H1 (cell line): ENCODE measurements around the gene IL6R. TPM values are rescaled to one million over a fixed set of nuclear protein-coding genes. Genes with fewer than 3 reads are reported as not detected.

Source experiments
- E2F6 ChIP-seq: IDR thresholded peaks from 2 replicates; pipeline ENCODE4 v1.6.1; 2012; ENCODE audit warnings: inconsistent platforms
- EZH2 ChIP-seq: fragments of 200-600 bp; sonication (generic); IDR thresholded peaks from 2 replicates; pipeline ENCODE4 v1.7.1; 2012; ENCODE audit warnings: low read depth, mild to moderate bottlenecking, moderate library complexity, low read length, inconsistent platforms; ENCODE audit not compliant: severe bottlenecking
- JUN ChIP-seq: IDR thresholded peaks from 2 replicates; pipeline ENCODE4 v1.6.1; 2011; ENCODE audit warnings: low read depth, mild to moderate bottlenecking, improper control_type of control experiment, low read length
- TBP ChIP-seq: IDR thresholded peaks from 2 replicates; pipeline ENCODE4 v1.6.1; 2011; ENCODE audit warnings: low read depth, low read length, improper control_type of control experiment
- polyA plus RNA-seq, 7 experiments: library from polyadenylated mRNA; depleted of rRNA in 3 of 7; stranded (reverse) in 5 of 7; unstranded in 2 of 7; fragments of >200 nt in 5 of 7; fragments of 200-250 nt in 2 of 7; gene quantifications; 1 replicate in 5 of 7; 2 replicates in 1 of 7; 4 replicates in 1 of 7; pipeline versions ENCODE4 v1.2.1 to v1.2.3, GENCODE V29; 2011 to 2013; ENCODE audit warnings: missing spikeins in 2 of 7, mixed read lengths in 2 of 7
- total RNA-seq: library from RNA; stranded (reverse); fragmentation: NEBNext Ultra II Directional; extraction: Animal tissue kit (Norgen Biotek cat#: 25700); gene quantifications from 2 replicates; pipeline ENCODE4 v1.2.1, GENCODE V29; 2021
- TF ChIP-seq, protein P1 (sequence below): fragments of 300-600 bp; sonication (generic); IDR thresholded peaks from 2 replicates; pipeline ENCODE4 v1.7.1; 2012; ENCODE audit warnings: low read length, moderate library complexity, mild to moderate bottlenecking, inconsistent platforms; ENCODE audit not compliant: insufficient replicate concordance

The IL6R gene
- total and polyA plus RNA-seq, 2 of the 8 experiments (the other 6 are each of a cell fraction or from before 2014, with no cell fraction given) = 2.3 to 3.0 TPM

- TF ChIP-seq, protein P1, sequence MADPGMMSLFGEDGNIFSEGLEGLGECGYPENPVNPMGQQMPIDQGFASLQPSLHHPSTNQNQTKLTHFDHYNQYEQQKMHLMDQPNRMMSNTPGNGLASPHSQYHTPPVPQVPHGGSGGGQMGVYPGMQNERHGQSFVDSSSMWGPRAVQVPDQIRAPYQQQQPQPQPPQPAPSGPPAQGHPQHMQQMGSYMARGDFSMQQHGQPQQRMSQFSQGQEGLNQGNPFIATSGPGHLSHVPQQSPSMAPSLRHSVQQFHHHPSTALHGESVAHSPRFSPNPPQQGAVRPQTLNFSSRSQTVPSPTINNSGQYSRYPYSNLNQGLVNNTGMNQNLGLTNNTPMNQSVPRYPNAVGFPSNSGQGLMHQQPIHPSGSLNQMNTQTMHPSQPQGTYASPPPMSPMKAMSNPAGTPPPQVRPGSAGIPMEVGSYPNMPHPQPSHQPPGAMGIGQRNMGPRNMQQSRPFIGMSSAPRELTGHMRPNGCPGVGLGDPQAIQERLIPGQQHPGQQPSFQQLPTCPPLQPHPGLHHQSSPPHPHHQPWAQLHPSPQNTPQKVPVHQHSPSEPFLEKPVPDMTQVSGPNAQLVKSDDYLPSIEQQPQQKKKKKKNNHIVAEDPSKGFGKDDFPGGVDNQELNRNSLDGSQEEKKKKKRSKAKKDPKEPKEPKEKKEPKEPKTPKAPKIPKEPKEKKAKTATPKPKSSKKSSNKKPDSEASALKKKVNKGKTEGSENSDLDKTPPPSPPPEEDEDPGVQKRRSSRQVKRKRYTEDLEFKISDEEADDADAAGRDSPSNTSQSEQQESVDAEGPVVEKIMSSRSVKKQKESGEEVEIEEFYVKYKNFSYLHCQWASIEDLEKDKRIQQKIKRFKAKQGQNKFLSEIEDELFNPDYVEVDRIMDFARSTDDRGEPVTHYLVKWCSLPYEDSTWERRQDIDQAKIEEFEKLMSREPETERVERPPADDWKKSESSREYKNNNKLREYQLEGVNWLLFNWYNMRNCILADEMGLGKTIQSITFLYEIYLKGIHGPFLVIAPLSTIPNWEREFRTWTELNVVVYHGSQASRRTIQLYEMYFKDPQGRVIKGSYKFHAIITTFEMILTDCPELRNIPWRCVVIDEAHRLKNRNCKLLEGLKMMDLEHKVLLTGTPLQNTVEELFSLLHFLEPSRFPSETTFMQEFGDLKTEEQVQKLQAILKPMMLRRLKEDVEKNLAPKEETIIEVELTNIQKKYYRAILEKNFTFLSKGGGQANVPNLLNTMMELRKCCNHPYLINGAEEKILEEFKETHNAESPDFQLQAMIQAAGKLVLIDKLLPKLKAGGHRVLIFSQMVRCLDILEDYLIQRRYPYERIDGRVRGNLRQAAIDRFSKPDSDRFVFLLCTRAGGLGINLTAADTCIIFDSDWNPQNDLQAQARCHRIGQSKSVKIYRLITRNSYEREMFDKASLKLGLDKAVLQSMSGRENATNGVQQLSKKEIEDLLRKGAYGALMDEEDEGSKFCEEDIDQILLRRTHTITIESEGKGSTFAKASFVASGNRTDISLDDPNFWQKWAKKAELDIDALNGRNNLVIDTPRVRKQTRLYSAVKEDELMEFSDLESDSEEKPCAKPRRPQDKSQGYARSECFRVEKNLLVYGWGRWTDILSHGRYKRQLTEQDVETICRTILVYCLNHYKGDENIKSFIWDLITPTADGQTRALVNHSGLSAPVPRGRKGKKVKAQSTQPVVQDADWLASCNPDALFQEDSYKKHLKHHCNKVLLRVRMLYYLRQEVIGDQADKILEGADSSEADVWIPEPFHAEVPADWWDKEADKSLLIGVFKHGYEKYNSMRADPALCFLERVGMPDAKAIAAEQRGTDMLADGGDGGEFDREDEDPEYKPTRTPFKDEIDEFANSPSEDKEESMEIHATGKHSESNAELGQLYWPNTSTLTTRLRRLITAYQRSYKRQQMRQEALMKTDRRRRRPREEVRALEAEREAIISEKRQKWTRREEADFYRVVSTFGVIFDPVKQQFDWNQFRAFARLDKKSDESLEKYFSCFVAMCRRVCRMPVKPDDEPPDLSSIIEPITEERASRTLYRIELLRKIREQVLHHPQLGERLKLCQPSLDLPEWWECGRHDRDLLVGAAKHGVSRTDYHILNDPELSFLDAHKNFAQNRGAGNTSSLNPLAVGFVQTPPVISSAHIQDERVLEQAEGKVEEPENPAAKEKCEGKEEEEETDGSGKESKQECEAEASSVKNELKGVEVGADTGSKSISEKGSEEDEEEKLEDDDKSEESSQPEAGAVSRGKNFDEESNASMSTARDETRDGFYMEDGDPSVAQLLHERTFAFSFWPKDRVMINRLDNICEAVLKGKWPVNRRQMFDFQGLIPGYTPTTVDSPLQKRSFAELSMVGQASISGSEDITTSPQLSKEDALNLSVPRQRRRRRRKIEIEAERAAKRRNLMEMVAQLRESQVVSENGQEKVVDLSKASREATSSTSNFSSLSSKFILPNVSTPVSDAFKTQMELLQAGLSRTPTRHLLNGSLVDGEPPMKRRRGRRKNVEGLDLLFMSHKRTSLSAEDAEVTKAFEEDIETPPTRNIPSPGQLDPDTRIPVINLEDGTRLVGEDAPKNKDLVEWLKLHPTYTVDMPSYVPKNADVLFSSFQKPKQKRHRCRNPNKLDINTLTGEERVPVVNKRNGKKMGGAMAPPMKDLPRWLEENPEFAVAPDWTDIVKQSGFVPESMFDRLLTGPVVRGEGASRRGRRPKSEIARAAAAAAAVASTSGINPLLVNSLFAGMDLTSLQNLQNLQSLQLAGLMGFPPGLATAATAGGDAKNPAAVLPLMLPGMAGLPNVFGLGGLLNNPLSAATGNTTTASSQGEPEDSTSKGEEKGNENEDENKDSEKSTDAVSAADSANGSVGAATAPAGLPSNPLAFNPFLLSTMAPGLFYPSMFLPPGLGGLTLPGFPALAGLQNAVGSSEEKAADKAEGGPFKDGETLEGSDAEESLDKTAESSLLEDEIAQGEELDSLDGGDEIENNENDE = no peak
- TF ChIP-seq TBP (no peak), EZH2 (no peak), JUN (no peak), E2F6 (no peak)
These were observed 95.4 kb downstream of the IL6R start (continued) for GRCh38 chr1:154500533-154500932.
